Measurements from ENCODE around the gene METTL17.
A peak's percentile ranks its signal among the peaks of the same experiment; 100 is the strongest.
"Not testable (repeated sequence)": the region's sequence is repeated elsewhere in the genome, so short reads cannot be mapped to it uniquely, and the experiment has no call there.

Gene METTL17

GRCh38 chr14:21025371-21026273 is 35.8 kb downstream of the METTL17 start:
- DNase-seq: no peak

- DNase-seq: no peak
These were observed 36.7 kb downstream of the METTL17 start for GRCh38 chr14:21026274-21026987.

GRCh38 chr14:21026988-21027315 is 37.2 kb downstream of the METTL17 start:
- DNase-seq: no peak

- DNase-seq: no peak
These were observed 40.1 kb downstream of the METTL17 start, which contains the start of gene TPPP2 for GRCh38 chr14:21029917-21030316. TPPP2 (plus strand) TSS chr14:21030217; CDS start chr14:21030582, 365 bp downstream.

GRCh38 chr14:21030531-21030930 is 40.8 kb downstream of the METTL17 start:
- no peak for DNase-seq

- DNase-seq: no peak
These were observed 42.7 kb downstream of the METTL17 start for GRCh38 chr14:21032326-21033132.

GRCh38 chr14:21033133-21033698 is 43.4 kb downstream of the METTL17 start:
- no peak for DNase-seq

- no peak for DNase-seq
These were observed 44.9 kb downstream of the METTL17 start, which contains the start of gene RNASE13 for GRCh38 chr14:21034707-21035106. RNASE13 (minus strand) TSS chr14:21034807; CDS start chr14:21034288, 519 bp downstream.

- DNase-seq: no peak
These were observed 47.0 kb downstream of the METTL17 start for GRCh38 chr14:21036751-21037150.

- no peak for DNase-seq
These were observed 47.4 kb downstream of the METTL17 start for GRCh38 chr14:21037156-21037555.

GRCh38 chr14:21038441-21039422 is 49.0 kb downstream of the METTL17 start:
- DNase-seq: no peak

- DNase-seq: peak; percentile 36
These were observed 50.0 kb downstream of the METTL17 start for GRCh38 chr14:21039585-21040369.

GRCh38 chr14:21040370-21040925 is 50.7 kb downstream of the METTL17 start:
- no peak for DNase-seq

- not testable (repeated sequence) for DNase-seq
These were observed 51.2 kb downstream of the METTL17 start for GRCh38 chr14:21040941-21041340.

GRCh38 chr14:21041676-21042433 is 52.1 kb downstream of the METTL17 start, which contains the start of gene RNASE7:
RNASE7 (plus strand) TSS chr14:21042362; CDS start chr14:21042993, 631 bp downstream.
- no peak for DNase-seq

GRCh38 chr14:21042918-21043317 is 53.1 kb downstream of the METTL17 start:
- no peak for DNase-seq

- no peak for DNase-seq
These were observed 53.7 kb downstream of the METTL17 start for GRCh38 chr14:21043387-21043973.

- DNase-seq: no peak
These were observed 54.3 kb downstream of the METTL17 start for GRCh38 chr14:21043974-21044618.

Data from activated CD4-positive, alpha-beta T cell treated with anti-CD3 and anti-CD28 coated beads, Interleukin-10, Interleukin-2, amounts not matched to agents 100 ng/mL and 50 ng/mL, durations not matched to agents 16 hours and 8 hours (primary cell).